GM19467 (cell line): Measurements from ENCODE around the gene AOAH.

Experiments used
- ATAC-seq: cut with Tn5 transposase; IDR thresholded peaks from one replicate; pipeline ENCODE4 v1.9.1; 2021; ENCODE audit warnings: mild to moderate bottlenecking, moderate library complexity; ENCODE audit not compliant: unreplicated experiment

Gene AOAH

DNA sequence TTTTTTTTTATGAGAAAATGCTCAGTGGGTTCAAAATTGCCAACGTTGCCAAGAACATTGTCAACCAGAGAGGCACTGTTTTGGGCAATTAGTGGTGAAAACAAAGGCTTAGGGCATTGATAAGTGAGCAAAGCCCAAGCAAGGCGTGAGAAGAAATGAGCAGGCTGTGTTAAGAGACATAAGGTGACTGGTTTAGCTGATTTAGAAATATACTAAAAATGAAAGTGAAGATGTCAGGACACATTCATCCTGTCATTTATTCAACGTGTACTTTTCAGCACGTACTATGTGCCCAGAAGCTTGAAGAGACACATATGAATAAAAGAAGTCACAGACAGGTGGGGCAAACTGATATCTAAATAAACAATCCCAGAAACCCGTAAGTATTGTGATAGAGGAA, 31.8 kb downstream of the AOAH start:
- no peak for ATAC-seq

DNA sequence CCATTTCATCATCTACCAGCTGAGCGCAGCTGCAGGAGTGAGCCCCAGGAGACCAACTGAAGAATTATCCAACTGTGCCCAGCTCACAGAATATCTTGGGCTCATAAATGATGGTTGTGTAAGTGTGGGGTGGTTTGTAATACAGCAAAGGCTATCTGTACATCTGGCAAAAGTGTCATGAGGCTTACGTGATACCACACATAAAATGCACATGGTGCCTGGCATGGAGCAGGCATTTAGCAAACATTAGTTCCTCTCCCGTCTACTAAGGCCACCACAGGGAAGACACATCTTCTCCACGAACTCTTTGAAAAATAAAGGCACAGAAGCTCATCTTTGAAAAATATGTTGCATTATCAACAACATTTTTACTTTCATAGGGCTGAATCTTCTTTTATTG, 32.3 kb downstream of the AOAH start:
- ATAC-seq, result no peak

DNA sequence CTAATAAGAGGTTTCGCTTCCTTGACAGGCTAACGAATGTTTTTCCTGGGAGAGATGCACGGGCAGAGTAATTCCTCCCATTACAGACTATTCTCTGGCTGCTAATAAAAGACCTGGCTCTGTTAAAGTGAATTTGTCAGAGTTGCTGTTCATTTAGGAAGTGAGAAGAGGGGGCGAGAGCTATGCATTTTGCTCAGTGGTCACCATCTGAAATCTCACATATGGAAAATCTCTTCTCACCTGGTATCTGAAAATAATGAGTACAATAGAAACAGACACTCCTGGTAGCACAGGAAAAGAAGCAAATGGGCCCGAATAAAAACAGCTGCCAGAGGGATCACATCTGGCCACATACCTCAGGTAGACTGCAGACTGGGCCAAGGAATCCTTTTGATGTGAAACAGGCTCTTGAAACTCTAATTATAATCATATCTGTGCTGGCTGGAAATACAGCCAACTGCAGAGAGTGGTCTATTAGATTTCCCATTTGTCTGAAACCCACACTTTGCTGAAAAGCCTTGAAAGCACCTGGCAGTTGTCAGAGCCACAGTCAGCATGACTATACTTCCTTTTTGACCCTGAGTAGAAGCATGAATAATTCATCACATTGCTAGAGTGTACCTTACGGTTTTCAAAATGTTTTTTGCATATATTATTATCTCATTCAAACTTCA, 33.6 kb downstream of the AOAH start:
- no peak for ATAC-seq

DNA sequence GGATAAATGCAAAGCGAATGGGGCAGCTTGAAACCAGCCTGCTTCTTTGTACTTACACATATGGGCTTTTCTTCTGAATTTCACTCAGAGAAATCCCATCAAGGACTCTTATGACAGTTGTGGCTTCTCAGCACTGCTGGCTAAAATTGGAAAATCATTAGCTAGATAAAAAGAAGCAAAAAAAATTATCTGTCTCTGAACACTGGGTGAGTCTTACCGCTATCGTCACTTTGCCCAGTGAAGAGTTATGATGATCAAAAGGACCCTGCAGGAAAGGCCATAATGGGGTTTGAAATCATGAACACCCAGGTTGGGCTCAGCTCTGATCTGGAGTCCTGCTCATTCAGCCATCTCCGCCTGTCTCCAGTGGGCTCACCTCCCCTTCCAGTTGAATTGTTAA, 34.3 kb downstream of the AOAH start:
- ATAC-seq, result no peak

DNA sequence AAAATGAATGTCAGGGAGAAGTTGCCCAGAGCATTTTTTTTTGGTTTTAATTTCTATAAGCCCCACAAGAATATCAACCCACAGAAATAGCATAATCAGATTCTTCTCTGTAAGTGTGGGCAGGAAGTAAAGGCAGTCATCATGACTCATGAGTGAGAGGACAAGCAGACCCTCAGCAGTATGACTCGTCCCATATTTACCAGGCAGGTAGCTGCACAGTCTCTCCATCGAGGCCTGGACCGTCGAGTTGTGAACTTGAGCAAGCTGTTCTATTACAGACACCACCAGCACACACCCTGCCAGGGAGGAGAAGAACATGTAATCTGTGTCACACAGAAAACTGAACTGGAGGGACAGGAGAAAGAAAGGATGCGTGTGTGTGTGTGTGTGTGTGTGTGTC, 37.8 kb downstream of the AOAH start:
- ATAC-seq, result no peak

DNA sequence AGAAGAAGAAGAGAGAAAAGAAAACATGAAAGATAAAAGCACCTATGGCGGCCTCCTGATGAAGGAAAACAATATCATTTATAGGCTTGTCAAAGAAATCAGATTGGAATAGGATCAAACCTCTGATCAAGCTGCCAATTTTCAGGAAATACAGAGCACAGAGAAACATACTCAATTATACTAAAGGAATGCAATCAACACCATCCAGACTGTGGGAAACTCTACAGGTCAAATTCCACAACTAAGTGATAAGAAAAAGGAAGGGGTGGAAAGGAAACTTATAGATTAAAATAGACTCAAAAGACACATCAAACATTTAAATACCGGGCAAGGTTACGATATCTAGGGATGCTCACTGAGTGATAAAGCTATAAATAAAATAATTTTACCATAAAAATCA, 39.3 kb downstream of the AOAH start:
- ATAC-seq, result no peak

DNA sequence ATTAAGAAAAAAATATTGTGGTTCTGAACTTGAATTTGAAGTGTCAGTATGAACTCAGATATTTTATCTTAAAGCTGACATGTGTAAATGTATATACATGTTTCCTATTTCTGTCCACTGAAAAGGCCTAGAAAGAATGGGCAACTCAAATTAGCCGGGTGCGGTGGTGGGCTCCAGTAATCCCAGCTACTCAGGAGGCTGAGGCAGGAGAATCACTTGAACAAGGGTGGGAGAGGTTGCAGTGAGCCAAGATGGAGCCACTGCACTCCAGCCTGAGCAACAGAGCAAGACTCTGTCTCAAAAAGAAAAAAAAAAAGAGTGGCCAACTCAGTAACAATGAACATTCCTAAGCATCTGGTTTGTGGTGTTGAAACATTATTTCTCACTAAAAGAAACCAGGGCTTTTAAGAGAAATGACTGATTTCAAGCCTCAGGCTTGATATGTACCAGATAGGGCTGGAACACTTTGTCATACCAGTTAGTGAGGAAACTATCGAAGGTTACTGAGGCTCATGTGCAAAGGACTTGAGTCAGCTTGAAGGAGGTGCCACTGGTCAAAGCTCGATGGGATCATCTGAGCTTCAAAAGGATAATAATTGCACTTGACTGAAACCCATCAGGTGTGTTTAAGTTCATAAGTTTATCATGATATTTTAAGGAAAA, 40.5 kb downstream of the AOAH start:
- no peak for ATAC-seq

DNA sequence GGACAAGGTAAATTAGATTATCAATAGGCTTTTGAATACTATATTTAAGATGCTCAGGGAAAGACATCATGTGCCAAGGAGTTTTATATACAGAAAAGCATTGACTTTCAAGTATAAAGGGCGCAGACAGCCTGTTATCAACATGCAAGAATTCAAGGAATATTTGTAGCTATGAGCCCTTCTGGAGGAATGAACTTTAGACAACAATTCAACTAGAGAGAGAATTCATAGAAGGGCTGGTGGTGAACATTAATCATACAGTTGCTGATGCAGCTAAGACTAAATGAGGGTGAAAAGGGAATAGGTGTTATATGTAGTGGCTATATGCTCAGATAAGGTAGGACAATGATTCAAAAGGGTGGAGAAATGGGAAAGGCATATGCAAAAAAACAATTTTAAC, 41.2 kb downstream of the AOAH start:
- no peak for ATAC-seq

DNA sequence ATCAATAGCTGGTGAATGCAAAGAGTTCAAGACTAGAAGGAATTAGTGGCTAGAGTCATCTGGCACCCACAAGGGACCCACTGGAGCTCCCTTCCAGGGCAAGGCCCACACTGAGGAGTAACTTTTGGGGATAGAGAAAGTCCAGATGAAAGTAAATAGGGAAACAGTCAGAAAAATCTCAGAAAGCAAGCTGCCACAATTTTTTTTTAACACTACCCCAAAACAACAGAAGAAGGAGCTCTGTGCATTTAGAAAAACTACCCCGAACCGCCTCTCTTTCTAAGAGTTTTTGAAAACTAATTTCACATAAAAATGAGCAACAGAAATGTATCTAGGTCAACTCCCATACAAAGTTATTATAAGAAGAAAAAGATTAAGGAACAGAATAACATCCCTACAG, 42.2 kb downstream of the AOAH start:
- no peak for ATAC-seq

DNA sequence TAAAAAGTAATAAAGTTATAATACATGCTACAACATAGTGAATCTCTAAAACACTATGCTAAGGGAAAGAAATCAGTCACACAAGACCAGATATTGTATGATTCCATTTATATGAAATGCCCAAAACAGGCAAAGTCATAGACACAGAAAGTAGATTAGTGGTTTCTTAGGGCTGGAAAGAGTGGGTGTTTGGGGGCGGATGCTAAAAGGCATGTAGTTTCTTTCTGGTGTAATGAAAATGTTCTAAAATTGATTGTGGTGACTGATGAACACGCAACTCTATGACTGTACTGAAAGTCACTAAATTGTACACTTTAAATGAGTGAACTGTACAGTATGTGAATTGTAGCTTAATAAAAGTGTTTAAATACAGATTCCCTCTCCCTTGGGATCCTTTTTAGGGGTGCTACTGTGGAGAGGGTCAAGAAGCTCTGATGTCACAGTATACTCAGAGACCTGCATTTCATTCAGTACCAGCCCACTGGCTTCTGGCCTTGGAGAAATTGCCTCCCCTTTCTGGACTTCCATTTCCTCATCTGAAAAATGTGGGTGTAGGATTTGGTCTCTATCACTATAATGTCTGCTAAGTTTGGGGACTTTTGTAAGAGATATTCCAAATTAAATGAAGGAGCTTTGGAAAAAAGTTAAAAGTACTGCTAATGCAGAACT, 46.4 kb downstream of the AOAH start:
- no peak for ATAC-seq

DNA sequence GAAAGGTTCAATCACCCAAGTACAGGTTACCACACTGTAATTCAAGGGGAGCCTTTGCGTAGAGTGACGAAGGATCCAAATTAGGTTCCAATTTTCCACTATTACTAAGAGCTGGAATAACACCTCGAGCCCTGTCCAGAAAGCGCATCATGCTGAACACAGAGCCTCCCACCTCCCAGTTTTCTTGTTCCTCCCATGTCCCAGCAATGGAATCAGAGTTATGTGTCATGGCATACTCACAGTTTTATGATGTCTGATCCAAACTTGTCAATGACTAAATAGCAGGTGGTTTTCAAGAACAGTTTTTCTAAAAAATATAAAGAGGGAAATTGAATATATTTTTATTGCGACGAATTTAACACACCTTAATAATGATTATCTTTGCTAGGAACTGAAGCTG, 50.6 kb downstream of the AOAH start:
- no peak for ATAC-seq

DNA sequence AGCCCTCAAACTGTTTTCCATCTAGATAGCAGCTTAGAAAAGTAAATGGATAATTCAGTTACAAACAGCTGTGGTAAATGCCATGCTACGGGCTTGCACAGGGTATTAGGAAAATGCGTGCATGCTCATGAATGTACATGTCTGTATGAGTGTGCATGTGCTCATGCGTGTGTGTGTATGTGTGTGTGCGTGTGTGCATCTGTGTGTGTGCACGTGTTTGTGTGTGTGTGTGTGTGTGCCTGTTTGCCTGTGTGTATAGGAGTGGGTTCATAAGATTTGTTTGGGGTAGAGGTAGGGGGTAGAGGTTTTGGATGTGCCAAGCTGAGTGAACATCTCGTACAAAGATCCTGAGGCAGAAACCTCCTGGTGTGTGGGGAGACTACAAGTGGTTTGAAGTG, 52.9 kb downstream of the AOAH start:
- ATAC-seq, result no peak

DNA sequence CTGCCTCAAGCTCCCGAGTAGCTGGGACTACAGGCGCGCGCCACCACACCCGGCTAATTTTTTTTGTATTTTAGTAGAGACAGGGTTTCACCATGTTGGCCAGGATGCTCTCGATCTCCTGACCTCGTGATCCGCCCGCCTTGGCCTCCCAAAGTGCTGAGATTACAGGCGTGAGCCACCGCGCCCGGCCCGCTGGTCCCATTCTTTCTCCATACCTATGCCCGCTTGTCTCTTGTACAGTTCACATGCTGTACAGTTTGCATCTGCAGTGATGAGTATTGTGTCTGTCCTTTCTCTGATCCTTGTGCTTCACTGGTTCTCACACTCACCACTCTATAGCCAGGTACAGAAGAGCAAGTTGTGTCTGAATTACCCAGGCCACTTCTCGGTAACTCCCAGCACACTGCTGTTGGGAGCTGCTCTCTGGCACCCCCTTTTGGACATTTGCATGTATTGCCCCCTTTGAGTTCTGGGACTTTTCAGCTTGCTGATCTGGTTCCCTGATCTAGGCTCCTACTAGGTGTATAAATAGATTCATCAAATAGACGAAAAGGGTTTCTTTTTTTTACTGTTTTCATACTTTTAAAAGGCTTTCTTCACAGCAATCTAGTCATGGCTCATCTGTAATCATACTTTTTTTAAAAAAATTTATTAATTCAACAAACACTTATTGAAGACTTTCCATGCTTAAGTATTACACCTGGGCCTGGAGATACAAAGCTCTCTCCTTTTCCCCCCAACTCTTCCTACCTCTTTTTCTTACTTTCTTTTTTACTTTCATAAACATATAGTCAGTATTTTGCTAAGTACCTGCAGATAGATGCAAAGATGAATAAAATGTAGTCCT, 53.5 kb downstream of the AOAH start:
- no peak for ATAC-seq

DNA sequence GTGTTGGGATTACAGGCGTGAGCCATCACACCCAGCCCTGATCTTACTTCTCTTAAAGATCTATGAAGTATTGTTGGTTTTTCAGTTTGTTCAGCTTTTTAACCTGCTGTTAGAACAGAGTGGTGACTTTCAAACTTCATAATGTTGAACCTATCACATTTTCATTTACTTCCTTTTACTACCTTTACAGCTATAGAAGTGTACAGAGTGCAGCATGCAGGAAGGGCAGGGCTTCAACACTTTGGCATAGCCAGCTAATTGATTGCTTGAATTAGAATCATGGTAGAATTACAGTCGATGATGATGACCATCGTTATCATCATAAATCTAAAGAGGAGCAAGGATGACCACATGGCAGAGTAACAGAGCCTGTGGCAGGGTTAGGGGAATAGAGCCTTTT, 55.5 kb downstream of the AOAH start:
- no peak for ATAC-seq

DNA sequence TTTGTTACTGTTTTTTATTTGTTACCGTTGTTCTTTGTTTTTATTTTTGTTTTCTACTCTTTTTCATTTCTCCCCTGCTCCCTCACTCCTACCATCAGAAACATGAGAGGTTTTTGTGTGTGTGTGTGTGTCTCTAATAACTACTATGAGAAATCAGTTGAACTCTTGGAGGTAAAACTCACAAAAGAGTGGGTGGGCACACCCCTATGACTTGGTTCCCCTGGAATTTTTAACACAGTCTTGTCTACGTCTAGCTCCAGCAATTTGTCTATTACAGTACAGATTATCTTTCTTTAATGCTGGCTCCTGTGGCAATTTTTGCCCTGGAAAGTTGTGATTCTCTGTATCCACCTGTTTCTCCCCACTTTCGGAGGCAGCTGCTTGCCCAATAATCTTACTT, 56.2 kb downstream of the AOAH start:
- ATAC-seq, result no peak

DNA sequence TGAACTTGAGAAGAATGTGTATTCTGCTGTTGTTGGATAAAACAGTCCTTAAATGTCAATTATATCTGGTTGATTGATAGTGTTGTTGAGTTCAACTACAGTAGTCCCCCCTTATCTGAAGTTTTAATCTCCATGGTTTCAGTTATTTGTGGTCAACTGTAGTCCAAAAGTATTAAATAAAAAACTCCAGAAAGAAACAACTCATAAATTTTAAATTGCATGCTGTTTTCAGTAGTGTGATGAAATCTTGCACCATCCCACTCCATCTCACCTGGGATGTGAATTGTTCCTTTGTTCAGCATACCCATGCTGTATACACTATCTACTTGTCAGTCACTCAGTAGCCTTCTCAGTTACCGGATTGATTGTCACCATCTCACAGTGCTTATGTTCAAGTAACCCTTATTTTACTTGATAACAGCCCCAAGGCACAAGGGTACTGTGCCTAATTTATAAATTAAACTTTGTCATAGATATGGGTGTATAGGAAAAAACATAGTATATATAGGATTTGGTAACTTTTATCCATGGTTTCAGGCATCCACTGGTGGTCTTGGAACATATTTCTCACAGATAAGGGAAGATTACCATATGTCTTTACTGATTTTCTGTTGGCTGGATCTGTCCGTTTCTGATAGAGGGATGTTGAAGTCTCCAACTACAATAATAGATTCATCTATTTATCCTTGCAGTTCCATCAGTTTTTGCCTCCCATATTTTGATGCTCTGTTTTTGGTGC, 57.1 kb downstream of the AOAH start:
- ATAC-seq, result no peak

DNA sequence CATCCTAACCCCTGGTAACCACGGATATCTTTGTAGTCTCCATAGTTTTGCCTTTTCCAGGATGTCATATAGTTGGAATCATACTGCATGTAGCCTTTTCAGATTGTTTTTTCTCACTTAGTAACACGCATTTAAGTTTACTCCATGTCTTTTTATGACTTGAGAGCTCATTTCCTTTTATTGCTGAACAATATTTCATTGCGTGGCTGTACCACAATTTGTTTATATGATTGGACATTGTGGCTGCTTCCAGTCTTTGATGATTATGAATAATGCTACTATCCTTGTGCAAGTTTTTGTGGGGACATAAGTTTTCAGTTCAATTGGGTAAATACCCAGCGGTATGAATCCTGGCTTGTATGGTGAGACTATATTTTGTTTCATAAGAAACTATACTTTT, 60.8 kb downstream of the AOAH start:
- no peak for ATAC-seq

DNA sequence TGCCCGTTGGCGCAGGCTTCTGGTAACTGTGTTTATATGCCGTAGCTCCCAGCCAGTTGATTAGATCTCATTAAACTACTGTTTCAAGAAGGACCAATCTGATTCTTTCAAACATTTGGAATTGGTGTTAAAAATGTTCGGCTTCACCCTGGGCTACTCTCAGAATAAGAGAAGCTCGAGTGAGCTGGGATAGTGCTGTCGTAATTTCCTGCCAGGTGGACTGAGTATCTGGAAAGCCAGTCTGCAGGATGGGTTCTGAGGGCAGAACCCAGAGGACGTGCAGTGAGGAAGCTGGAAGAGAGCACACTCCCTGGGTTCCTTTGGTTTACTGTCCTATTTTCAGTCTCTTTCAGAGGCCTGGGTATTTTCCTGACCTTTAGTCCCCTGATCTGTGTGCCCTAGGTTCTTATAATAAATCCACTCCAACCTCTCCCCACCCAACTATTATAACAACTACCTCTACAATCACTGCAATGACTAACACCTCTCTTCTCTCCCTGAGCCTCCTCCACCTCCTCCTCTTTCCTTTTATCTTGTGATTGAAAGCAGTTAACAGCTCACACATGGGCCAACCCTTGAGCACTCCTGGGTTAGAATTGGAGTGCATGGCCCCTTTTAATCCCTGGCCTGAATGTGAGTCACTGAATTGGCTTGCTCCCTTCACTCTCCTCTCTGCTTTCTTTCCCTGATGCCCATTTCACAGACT, 63.0 kb downstream of the AOAH start:
- no peak for ATAC-seq

DNA sequence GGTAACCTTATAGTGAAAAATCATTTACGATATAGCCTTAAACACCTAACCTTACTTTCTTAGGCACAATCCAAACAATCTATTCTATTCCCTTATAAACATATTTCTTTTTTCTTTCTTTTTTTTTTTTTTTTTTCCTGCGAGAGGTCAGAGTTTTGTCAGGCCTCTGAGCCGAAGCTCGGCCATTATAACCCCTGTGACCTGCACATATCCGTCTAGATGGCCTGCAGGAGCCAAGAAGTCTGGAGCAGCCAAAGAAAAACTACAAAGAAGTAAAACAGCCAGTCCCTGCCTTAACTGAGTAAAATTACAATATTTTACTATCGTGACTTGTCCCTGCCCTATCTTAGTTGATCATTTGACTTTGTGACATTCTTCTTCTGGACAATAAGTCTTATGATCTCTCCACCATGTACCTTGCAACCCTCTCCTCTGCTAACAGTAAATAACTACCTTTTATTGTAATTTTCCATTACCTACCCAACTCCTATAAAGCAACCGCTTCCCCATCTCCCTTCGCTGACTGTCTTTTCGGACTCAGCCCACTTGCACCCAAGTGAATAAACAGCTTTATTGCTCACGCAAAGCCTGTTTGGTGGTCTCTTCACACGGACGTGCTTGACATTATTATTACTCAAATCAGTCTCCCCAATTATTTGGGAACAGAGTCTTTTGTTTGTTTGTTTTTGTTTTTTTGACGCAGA, 64.5 kb downstream of the AOAH start:
- no peak for ATAC-seq

DNA sequence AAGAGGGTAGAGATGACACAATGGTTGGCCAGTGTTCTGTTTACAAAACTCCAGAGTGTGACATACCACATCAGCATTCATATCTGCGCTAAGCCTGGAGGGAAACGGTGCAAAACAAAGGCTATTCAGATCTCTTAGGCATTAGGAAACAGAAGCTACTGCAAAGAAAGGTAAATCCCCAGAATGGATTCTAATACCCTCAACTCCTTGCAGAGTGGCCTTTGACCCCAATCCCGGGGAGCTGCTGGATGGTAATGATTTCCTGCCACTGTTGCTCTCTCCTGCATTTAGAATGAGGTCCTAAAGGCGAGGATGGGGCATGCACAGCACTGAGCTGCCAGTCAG, 65.2 kb downstream of the AOAH start:
- ATAC-seq, result no peak
